ENCODE results near the gene CD74. TPM values are rescaled to one million over a fixed set of nuclear protein-coding genes. Genes with fewer than 3 reads are reported as not detected.

Gene CD74
- total and polyA plus RNA-seq, 2 donors (not counting 1 experiment from before 2014, with no cell fraction given) = 1.3 to 5.9 TPM

DNA sequence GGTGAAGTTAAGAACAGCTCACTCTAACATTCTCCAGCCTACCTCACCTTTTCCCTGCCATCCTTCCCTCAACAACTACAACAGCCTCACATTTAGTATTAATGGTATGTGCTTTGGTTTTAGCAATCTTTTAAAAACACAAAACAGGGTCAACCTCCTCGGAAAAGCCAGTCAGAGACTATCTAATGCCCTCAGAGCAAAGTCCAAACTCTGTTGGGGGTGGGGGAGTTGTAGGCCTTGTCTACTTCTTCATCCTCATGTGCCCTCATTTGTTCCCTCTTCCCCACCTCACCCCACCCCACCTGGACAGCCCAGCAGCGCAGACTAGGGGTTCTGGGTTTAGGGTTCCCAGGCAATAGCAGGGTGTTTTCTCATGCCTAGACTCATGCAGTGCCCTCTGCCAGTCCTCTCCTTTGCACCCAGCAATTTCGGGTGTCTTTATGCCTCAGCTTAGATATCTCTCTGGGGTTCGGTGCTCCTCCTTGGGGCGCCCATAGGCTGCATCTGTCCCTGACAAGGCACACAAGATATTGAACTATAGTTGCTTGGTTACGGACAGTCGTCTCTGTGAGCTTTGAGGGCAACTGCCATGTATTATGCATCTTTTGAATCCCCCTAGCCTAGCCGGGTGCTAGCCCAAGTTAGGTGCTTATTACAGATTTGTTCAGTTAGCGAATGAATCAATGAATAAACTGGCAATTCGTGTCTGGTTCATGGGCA is 56.0 kb downstream of the CD74 start:
- no peaks in the 10 kb centered on the region for H3K4me1 ChIP-seq (ENCODE audit: control insufficient read depth, extremely low read depth, insufficient read depth, low read length)
- peak overlapping the region; percentile 55 for H3K4me2 ChIP-seq (ENCODE audit: extremely low read depth, insufficient read depth, low read length)
- H3K9ac ChIP-seq (ENCODE audit: insufficient read depth, low read length) = no peak overlapping the region
- no peaks in the 10 kb centered on the region for H3K9me3 ChIP-seq (ENCODE audit: control insufficient read depth, insufficient read depth, low read depth, low read length)
- H3K27ac ChIP-seq (ENCODE audit: insufficient read depth, low read length) = no peak overlapping the region
- H3K36me3 ChIP-seq (ENCODE audit: control insufficient read depth, insufficient read depth, low read length) = peaks cover 7% of the 10 kb centered on the region
- no peak for DNase-seq (ENCODE audit: low read depth in 2 of 2)
- H2AFZ ChIP-seq (ENCODE audit: low read length) = peak overlapping the region; percentile 50
- no peaks in the 10 kb centered on the region for H3K27me3 ChIP-seq (ENCODE audit: control insufficient read depth, insufficient read depth, low read length)
- TF ChIP-seq EZH2 (IDR thresholded peaks at IDR 0.05; ENCODE audit: low read length, missing control alignments) = no peak
- H3K79me2 ChIP-seq (ENCODE audit: control insufficient read depth, insufficient read depth, low read length) = peaks cover 25% of the 10 kb centered on the region
- H4K20me1 ChIP-seq (ENCODE audit: control insufficient read depth, extremely low read depth, insufficient read depth, low read length) = no peaks in the 10 kb centered on the region
- peak overlapping the region in 3 of 4 experiments; percentile 62 to 88 (median 85) for H3K4me3 ChIP-seq (replicated peaks in 1 of 4; ENCODE audit: control extremely low read depth in 1 of 4, insufficient read depth in 1 of 4, low read depth in 3 of 4, low read length in 4 of 4)

- Histone ChIP-seq H3K27me3 (ENCODE audit: control insufficient read depth, insufficient read depth, low read length) (no peaks in the 10 kb centered on the region), H3K4me3 (replicated peaks in 1 of 4; ENCODE audit: control extremely low read depth in 1 of 4, insufficient read depth in 1 of 4, low read depth in 3 of 4, low read length in 4 of 4) (no peak overlapping the region), H3K9ac (ENCODE audit: insufficient read depth, low read length) (no peak overlapping the region), H3K79me2 (ENCODE audit: control insufficient read depth, insufficient read depth, low read length) (peaks cover 25% of the 10 kb centered on the region), H2AFZ (ENCODE audit: low read length) (no peak overlapping the region), H3K4me2 (ENCODE audit: extremely low read depth, insufficient read depth, low read length) (no peak overlapping the region), H3K27ac (ENCODE audit: insufficient read depth, low read length) (no peak overlapping the region), H3K9me3 (ENCODE audit: control insufficient read depth, insufficient read depth, low read depth, low read length) (no peaks in the 10 kb centered on the region), H3K4me1 (ENCODE audit: control insufficient read depth, extremely low read depth, insufficient read depth, low read length) (no peaks in the 10 kb centered on the region), H4K20me1 (ENCODE audit: control insufficient read depth, extremely low read depth, insufficient read depth, low read length) (no peaks in the 10 kb centered on the region), H3K36me3 (ENCODE audit: control insufficient read depth, insufficient read depth, low read length) (peaks cover 2% of the 10 kb centered on the region)
- no peak for TF ChIP-seq EZH2 (IDR thresholded peaks at IDR 0.05; ENCODE audit: low read length, missing control alignments)
- TF ChIP-seq, protein P1, sequence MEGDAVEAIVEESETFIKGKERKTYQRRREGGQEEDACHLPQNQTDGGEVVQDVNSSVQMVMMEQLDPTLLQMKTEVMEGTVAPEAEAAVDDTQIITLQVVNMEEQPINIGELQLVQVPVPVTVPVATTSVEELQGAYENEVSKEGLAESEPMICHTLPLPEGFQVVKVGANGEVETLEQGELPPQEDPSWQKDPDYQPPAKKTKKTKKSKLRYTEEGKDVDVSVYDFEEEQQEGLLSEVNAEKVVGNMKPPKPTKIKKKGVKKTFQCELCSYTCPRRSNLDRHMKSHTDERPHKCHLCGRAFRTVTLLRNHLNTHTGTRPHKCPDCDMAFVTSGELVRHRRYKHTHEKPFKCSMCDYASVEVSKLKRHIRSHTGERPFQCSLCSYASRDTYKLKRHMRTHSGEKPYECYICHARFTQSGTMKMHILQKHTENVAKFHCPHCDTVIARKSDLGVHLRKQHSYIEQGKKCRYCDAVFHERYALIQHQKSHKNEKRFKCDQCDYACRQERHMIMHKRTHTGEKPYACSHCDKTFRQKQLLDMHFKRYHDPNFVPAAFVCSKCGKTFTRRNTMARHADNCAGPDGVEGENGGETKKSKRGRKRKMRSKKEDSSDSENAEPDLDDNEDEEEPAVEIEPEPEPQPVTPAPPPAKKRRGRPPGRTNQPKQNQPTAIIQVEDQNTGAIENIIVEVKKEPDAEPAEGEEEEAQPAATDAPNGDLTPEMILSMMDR (conservative IDR thresholded peaks at IDR 0.05 in 1 of 2, IDR thresholded peaks at IDR 0.05 in 1 of 2; ENCODE audit: low read depth in 1 of 2, low read length in 2 of 2) = no peak
- DNase-seq (ENCODE audit: low read depth in 2 of 2) = no peak
Observed at GRCh38 chr5:150355791-150356190, 56.9 kb downstream of the CD74 start.

- Histone ChIP-seq H3K79me2 (ENCODE audit: control insufficient read depth, insufficient read depth, low read length) (peaks cover 6% of the 10 kb centered on the region), H3K9ac (ENCODE audit: insufficient read depth, low read length) (no peak overlapping the region), H3K4me2 (ENCODE audit: extremely low read depth, insufficient read depth, low read length) (no peak overlapping the region), H3K27ac (ENCODE audit: insufficient read depth, low read length) (no peak overlapping the region), H4K20me1 (ENCODE audit: control insufficient read depth, extremely low read depth, insufficient read depth, low read length) (no peaks in the 10 kb centered on the region), H3K9me3 (ENCODE audit: control insufficient read depth, insufficient read depth, low read depth, low read length) (no peaks in the 10 kb centered on the region), H3K27me3 (ENCODE audit: control insufficient read depth, insufficient read depth, low read length) (no peaks in the 10 kb centered on the region), H2AFZ (ENCODE audit: low read length) (no peak overlapping the region), H3K36me3 (ENCODE audit: control insufficient read depth, insufficient read depth, low read length) (no peaks in the 10 kb centered on the region), H3K4me1 (ENCODE audit: control insufficient read depth, extremely low read depth, insufficient read depth, low read length) (no peaks in the 10 kb centered on the region), H3K4me3 (replicated peaks in 1 of 4; ENCODE audit: control extremely low read depth in 1 of 4, insufficient read depth in 1 of 4, low read depth in 3 of 4, low read length in 4 of 4) (no peak overlapping the region)
- no peak for TF ChIP-seq EZH2 (IDR thresholded peaks at IDR 0.05; ENCODE audit: low read length, missing control alignments)
- TF ChIP-seq, protein P1 (conservative IDR thresholded peaks at IDR 0.05 in 1 of 2, IDR thresholded peaks at IDR 0.05 in 1 of 2; ENCODE audit: low read depth in 1 of 2, low read length in 2 of 2) = no peak
- no peak for DNase-seq (ENCODE audit: low read depth in 2 of 2)
Observed at GRCh38 chr5:150353032-150353675, 59.6 kb downstream of the CD74 start.

Data from fibroblast of lung (primary cell).